Kidney (tissue), 14 donors: ENCODE results near the gene CDC26. TPM values are rescaled to one million over a fixed set of nuclear protein-coding genes. Genes with fewer than 3 reads are reported as not detected.

Experiments
- DNase-seq, 5 donors: peaks; one replicate each; pipeline ENCODE4 v3.0.0-alpha.2; 2013 to 2020
- FAIRE-seq: peaks from 2 replicates; lab custom pipeline; 2012; peaks lifted over from hg19 to GRCh38; lab: Jason Lieb, UNC
- H3K27ac ChIP-seq, 2 donors: one replicate each; pipeline ENCODE4 v1.7.0; 2013; ENCODE audit warnings: low read depth in 2 of 2, low read length in 2 of 2, inconsistent platforms in 1 of 2
- H3K27me3 ChIP-seq: one replicate; pipeline ENCODE4 v1.7.1; 2013; ENCODE audit warnings: low read length, inconsistent platforms; ENCODE audit not compliant: control insufficient read depth, insufficient read depth
- H3K36me3 ChIP-seq, 3 donors: one replicate each; pipeline versions ENCODE4 v1.7.0 to v1.7.1; 2013; ENCODE audit warnings: low read length in 3 of 3, control low read depth in 1 of 3, inconsistent platforms in 1 of 3; ENCODE audit not compliant: insufficient read depth in 3 of 3, control insufficient read depth in 2 of 3
- H3K4me1 ChIP-seq, 3 donors: one replicate each; pipeline versions ENCODE4 v1.7.0 to v1.7.1; 2013; ENCODE audit warnings: low read length in 3 of 3, inconsistent platforms in 1 of 3, low read depth in 1 of 3; ENCODE audit not compliant: control insufficient read depth in 2 of 3, insufficient read depth in 2 of 3
- H3K4me3 ChIP-seq, 3 donors: one replicate each; pipeline versions ENCODE4 v1.7.0 to v1.8.1; 2013; ENCODE audit warnings: low read length in 3 of 3, control low read depth in 1 of 3, inconsistent platforms in 1 of 3
- H3K9ac ChIP-seq, 3 donors: one replicate each; pipeline versions ENCODE4 v1.7.0 to v1.7.1; 2013; ENCODE audit warnings: low read length in 3 of 3, control low read depth in 1 of 3, inconsistent platforms in 1 of 3
- H3K9me3 ChIP-seq, 3 donors: one replicate each; pipeline versions ENCODE4 v1.7.0 to v1.7.1; 2013; ENCODE audit warnings: low read length in 3 of 3, control low read depth in 1 of 3, inconsistent platforms in 1 of 3; ENCODE audit not compliant: control insufficient read depth in 2 of 3, insufficient read depth in 1 of 3
- intact Hi-C: fragments of 100-400 bp; cut with DNase I; formaldehyde crosslinking; loops from one replicate; pipeline ENCODE4 v1.11.1; 2022
- polyA plus RNA-seq: library from polyadenylated mRNA; stranded (reverse); fragments of 350-450 nt; fragmentation: Illumina TruSeq; extraction: RNeasy Lipid Tissue Mini Kit (QIAGEN cat#74804); gene quantifications from one replicate; pipeline ENCODE4 v1.2.3, GENCODE V29; 2014; ENCODE audit warnings: low read depth, low replicate concordance; ENCODE audit not compliant: insufficient read depth
- total RNA-seq: library from RNA; stranded (reverse); fragmentation: NEBNext Ultra II Directional; extraction: Animal tissue kit (Norgen Biotek cat#: 25700); gene quantifications from one replicate; pipeline ENCODE4 v1.2.1, GENCODE V29; 2021
- TF ChIP-seq, protein P1 (sequence below): IDR thresholded peaks from 3 replicates; pipeline ENCODE4 v1.5.1; 2012; ENCODE audit warnings: mild to moderate bottlenecking, moderate library complexity, borderline replicate concordance; ENCODE audit not compliant: insufficient read depth; ENCODE audit errors: extremely low read depth
- donor health status: control.
- donor health status: control.
- donor health status: control.
- donor health status: control.
- donor health status: control.
- donor health status: DM: yes; HTN: yes; CAD: no.
- donor health status: Normal renal cell carcinoma (clear cell type).

The CDC26 gene
- total and polyA plus RNA-seq, 2 donors from 2014 or later = 28.5 to 76.2 TPM

DNA sequence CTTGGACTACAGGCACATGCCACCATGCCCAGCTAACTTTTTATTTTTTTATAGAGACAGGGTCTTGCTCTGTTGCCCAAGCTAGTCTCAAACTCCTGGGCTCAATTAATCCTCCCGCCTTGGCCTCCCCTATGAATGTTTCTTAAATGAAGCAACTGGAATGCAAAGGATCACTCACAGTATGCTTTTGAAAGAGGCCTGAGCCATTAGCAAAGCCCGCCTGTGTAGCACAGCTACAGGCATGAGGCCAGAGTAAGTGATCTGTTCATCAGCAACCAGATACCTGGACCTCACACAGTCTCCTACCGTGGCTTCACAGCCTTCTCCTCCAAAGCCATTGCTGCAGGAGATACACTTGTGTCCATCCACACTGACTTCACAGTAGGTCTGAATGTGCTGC, 44.7 kb upstream of the CDC26 start:
- DNase-seq (no peak), FAIRE-seq (no peak)

DNA sequence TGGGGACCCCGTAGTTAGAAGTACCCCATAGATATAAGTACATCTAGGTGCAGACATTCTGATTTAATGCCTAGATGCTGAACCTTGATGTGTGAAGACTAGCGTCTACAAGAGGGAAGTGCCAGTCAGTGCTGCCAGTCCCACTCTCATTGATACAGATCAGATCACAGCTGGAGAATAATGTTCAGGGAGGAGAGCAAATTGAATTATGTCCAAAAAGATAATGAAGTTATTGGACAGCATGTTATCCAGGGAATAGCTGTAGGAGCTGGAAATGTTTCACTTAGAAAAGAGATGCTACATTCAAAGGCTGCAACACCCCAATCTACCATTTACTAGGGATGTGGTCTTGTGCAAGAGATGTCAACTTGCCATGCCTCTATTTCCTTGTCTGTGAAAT, 43.7 kb upstream of the CDC26 start:
- H3K27ac ChIP-seq = no peak overlapping the region
- no peak for DNase-seq
- TF ChIP-seq, protein P1, sequence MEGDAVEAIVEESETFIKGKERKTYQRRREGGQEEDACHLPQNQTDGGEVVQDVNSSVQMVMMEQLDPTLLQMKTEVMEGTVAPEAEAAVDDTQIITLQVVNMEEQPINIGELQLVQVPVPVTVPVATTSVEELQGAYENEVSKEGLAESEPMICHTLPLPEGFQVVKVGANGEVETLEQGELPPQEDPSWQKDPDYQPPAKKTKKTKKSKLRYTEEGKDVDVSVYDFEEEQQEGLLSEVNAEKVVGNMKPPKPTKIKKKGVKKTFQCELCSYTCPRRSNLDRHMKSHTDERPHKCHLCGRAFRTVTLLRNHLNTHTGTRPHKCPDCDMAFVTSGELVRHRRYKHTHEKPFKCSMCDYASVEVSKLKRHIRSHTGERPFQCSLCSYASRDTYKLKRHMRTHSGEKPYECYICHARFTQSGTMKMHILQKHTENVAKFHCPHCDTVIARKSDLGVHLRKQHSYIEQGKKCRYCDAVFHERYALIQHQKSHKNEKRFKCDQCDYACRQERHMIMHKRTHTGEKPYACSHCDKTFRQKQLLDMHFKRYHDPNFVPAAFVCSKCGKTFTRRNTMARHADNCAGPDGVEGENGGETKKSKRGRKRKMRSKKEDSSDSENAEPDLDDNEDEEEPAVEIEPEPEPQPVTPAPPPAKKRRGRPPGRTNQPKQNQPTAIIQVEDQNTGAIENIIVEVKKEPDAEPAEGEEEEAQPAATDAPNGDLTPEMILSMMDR = no peak
- H3K4me1 ChIP-seq = no peaks in the 10 kb centered on the region
- intact Hi-C loops = no loop called here
- H3K9ac ChIP-seq = no peak overlapping the region
- H3K36me3 ChIP-seq = peaks cover 2 to 27% (median 3%) of the 10 kb centered on the region in 3 donors
- no peak for FAIRE-seq
- no peaks in the 10 kb centered on the region for H3K27me3 ChIP-seq
- H3K4me3 ChIP-seq = no peak overlapping the region
- H3K9me3 ChIP-seq = no peaks in the 10 kb centered on the region

More for the DNA sequence above, 44.7 kb upstream of the CDC26 start:
- intact Hi-C loops = no loop called here
- TF ChIP-seq, protein P1 = no peak
- Histone ChIP-seq H3K27me3 (no peaks in the 10 kb centered on the region), H3K4me1 (no peaks in the 10 kb centered on the region), H3K9me3 (no peaks in the 10 kb centered on the region), H3K27ac (no peak overlapping the region), H3K9ac (no peak overlapping the region), H3K36me3 (peaks cover 2 to 27% (median 3%) of the 10 kb centered on the region in 3 donors), H3K4me3 (no peak overlapping the region)

DNA sequence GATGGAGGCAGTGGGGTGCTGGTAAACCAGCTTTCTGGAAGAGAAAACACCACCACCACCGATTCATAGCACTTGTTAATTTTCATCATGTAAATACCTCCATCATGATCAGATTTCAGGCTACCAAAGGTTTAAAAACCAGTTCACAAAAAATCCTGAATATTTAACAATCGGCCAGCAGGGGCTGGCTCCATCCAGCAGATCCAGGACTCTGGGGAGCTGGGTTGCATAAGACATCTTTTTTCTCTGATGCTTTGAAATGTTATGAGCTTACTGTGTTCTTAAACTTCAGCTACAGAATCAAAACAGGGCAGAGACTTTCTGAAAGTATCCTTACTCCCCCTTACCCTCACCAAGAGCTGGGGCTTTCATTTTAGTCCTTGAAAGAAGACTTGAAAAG, 42.4 kb upstream of the CDC26 start:
- intact Hi-C loops = no loop called here
- Histone ChIP-seq H3K9me3 (no peaks in the 10 kb centered on the region), H3K4me1 (no peaks in the 10 kb centered on the region), H3K4me3 (no peak overlapping the region), H3K36me3 (peaks cover 2 to 27% (median 3%) of the 10 kb centered on the region in 3 donors), H3K27ac (no peak overlapping the region), H3K27me3 (no peaks in the 10 kb centered on the region), H3K9ac (no peak overlapping the region)
- TF ChIP-seq, protein P1 = no peak
- FAIRE-seq (no peak), DNase-seq (no peak)

DNA sequence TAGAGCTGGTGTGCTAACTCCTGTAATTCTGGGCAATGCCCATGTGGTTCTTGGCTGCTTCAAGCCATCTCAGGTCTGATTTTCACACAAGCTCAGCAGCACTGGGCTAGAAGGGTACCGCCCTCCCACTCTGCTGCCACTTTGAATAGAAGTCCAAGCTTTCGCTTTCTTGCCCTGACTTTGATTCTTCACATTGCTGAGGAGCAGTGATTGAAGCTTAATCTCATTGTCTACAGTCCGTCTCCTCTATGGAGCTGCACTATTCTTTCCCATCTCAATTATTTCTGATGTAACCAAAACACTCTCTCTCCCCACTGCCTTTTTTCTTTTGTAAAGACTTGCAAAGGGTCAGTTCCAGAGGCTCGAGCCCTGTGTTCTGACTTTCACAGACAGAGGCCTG, 40.7 kb upstream of the CDC26 start:
- no peak for FAIRE-seq
- no peak overlapping the region for H3K27ac ChIP-seq
- intact Hi-C loops = no loop called here
- H3K4me1 ChIP-seq = no peaks in the 10 kb centered on the region
- H3K4me3 ChIP-seq = no peak overlapping the region
- H3K27me3 ChIP-seq = no peaks in the 10 kb centered on the region
- H3K9me3 ChIP-seq = no peaks in the 10 kb centered on the region
- no peak overlapping the region for H3K9ac ChIP-seq
- H3K36me3 ChIP-seq = peaks cover 0 to 24% (median 3%) of the 10 kb centered on the region in 3 donors
- DNase-seq = no peak
- TF ChIP-seq, protein P1 = no peak
